K562 (cell line): Measurements from ENCODE around the gene OR9A2. TPM values are rescaled to one million over a fixed set of nuclear protein-coding genes. Genes with fewer than 3 reads are reported as not detected.

Experiments
- ATAC-seq: fragments of 200-7000 bp; cut with Tn5 transposase; 3 replicates; pipeline ENCODE4 v1.9.1; 2020; ENCODE audit warnings: moderate library complexity
- BruUV-seq: library from RNA; stranded (reverse); fragments of 400-500 nt; replicated peaks from 2 replicates; lab custom pipeline; 2021; lab: Mats Ljungman, UMichigan
- CTCF ChIA-PET: fragments of 300-600 bp; formaldehyde crosslinking; extraction: SDS; loops from one replicate; lab custom pipeline; 2021; ENCODE audit warnings: low intra/inter-chr PET ratio; lab: Yijun Ruan, JAX
- POLR2A ChIA-PET: fragments of 300-600, 350-650 bp; sonication (Branson Sonifier 250); formaldehyde crosslinking; extraction: SDS; loops from one replicate; lab custom pipeline; 2021; ENCODE audit warnings: antibody characterized with exemption, inconsistent platforms; lab: Yijun Ruan, JAX
- DNase-seq, 4 experiments: peaks; one replicate each; pipeline versions ENCODE4 v3.0.0 to v3.0.0-alpha.2; 2011 to 2018; ENCODE audit warnings: low spot score in 3 of 4, mixed read lengths in 3 of 4; ENCODE audit errors: extremely low read depth in 1 of 4
- FAIRE-seq: peaks from 2 replicates; lab custom pipeline; 2011; peaks lifted over from hg19 to GRCh38; lab: Jason Lieb, UNC
- H2AFZ ChIP-seq: 2 replicates; pipeline ENCODE4 v1.6.0; 2011; ENCODE audit warnings: low read depth, low read length, control low read depth, inconsistent platforms
- H3K27ac ChIP-seq: fragments of 200-600 bp; 3 replicates; pipeline ENCODE4 v1.8.0; 2011; ENCODE audit warnings: low read depth, mild to moderate bottlenecking, control low read depth, inconsistent platforms, low read length, moderate library complexity, mixed read lengths; ENCODE audit errors: extremely low read depth
- H3K27me3 ChIP-seq, 2 experiments: fragments of 300-600 bp in 1 of 2; 2 replicates in 1 of 2; 3 replicates in 1 of 2; pipeline versions ENCODE4 v1.6.0 to v1.8.0; 2011; ENCODE audit warnings: inconsistent platforms in 2 of 2, low read length in 2 of 2, mild to moderate bottlenecking in 1 of 2, mixed read lengths in 1 of 2, moderate library complexity in 1 of 2; ENCODE audit not compliant: control insufficient read depth in 2 of 2, insufficient read depth in 2 of 2
- H3K36me3 ChIP-seq: fragments of 300-600 bp; 3 replicates; pipeline ENCODE4 v1.8.0; 2011; ENCODE audit warnings: mild to moderate bottlenecking, low read length, inconsistent platforms; ENCODE audit not compliant: control insufficient read depth, insufficient read depth
- H3K4me1 ChIP-seq, 2 experiments: fragments of 200-600 bp in 1 of 2; replicated peaks in 1 of 2; 2 replicates in 1 of 2; 3 replicates in 1 of 2; pipeline versions ENCODE4 v1.5.1 to v1.8.0; 2011; ENCODE audit warnings: inconsistent platforms in 2 of 2, low read length in 2 of 2, mild to moderate bottlenecking in 1 of 2, mixed read lengths in 1 of 2, moderate library complexity in 1 of 2; ENCODE audit not compliant: control insufficient read depth in 2 of 2, insufficient read depth in 2 of 2
- H3K4me2 ChIP-seq: 2 replicates; pipeline ENCODE4 v1.6.1; 2011; ENCODE audit warnings: low read length, control low read depth, inconsistent platforms, mixed read lengths; ENCODE audit not compliant: insufficient read depth
- H3K4me3 ChIP-seq: fragments of 200-600 bp; sonication (generic), shearing (Covaris generic); 2 replicates; pipeline ENCODE4 v1.5.1; 2016; ENCODE audit warnings: control low read depth, inconsistent platforms
- H3K79me2 ChIP-seq: fragments of 200-600 bp; 3 replicates; pipeline ENCODE4 v1.8.0; 2011; ENCODE audit warnings: low read length, inconsistent platforms; ENCODE audit not compliant: control insufficient read depth, insufficient read depth
- H3K9ac ChIP-seq, 2 experiments: 2 replicates each; pipeline versions ENCODE4 v1.6.0 to v1.6.1; 2011; ENCODE audit warnings: low read depth in 2 of 2, low read length in 2 of 2, control low read depth in 1 of 2, inconsistent platforms in 1 of 2, mild to moderate bottlenecking in 1 of 2, mixed read lengths in 1 of 2; ENCODE audit not compliant: insufficient read depth in 1 of 2
- H3K9me1 ChIP-seq: one replicate; pipeline ENCODE4 v1.6.0; 2011; ENCODE audit warnings: inconsistent platforms, mild to moderate bottlenecking, low read length, moderate library complexity; ENCODE audit not compliant: control insufficient read depth, insufficient read depth
- H3K9me3 ChIP-seq: replicated peaks from 2 replicates; pipeline ENCODE4 v1.5.1; 2011; ENCODE audit warnings: low read depth, low read length, inconsistent platforms; ENCODE audit not compliant: control insufficient read depth, insufficient read depth
- H4K20me1 ChIP-seq: replicated peaks from 2 replicates; pipeline ENCODE4 v1.6.1; 2011; ENCODE audit warnings: low read length, inconsistent platforms, mixed read lengths; ENCODE audit not compliant: control insufficient read depth, insufficient read depth
- CBFA2T3 ChIP-seq: fragments of 450-650 bp; IDR thresholded peaks from 2 replicates; pipeline ENCODE4 v1.6.1; 2017
- ELF2 ChIP-seq: fragments of 250-450 bp; sonication (Bioruptor Pico); IDR thresholded peaks from 2 replicates; pipeline ENCODE4 v1.5.0; 2021; ENCODE audit warnings: mild to moderate bottlenecking
- FOXA3 ChIP-seq, 2 experiments: fragments of 450-650 bp in 1 of 2; sonication (generic) in 1 of 2; formaldehyde crosslinking; IDR thresholded peaks in 1 of 2; conservative IDR thresholded peaks in 1 of 2; 2 replicates each; pipeline versions ENCODE4 v1.4.0 to v1.8.0; 2020 to 2022; ENCODE audit warnings: mild to moderate bottlenecking in 2 of 2, missing genetic modification reagents in 1 of 2
- FOXK2 ChIP-seq, 2 experiments: fragments of 450-650 bp; IDR thresholded peaks in 1 of 2; conservative IDR thresholded peaks in 1 of 2; 2 replicates each; pipeline ENCODE4 v1.6.1; 2016; ENCODE audit warnings: low read depth in 2 of 2, mild to moderate bottlenecking in 1 of 2
- GABPB2 ChIP-seq: fragments of 250-450 bp; sonication (Bioruptor Pico); conservative IDR thresholded peaks from 2 replicates; pipeline ENCODE4 v1.5.1; 2021; ENCODE audit warnings: mild to moderate bottlenecking
- NR2C2 ChIP-seq, 2 experiments: fragments of 200-800 bp in 1 of 2; sonication (Bioruptor generic) in 1 of 2; sonication (generic) in 1 of 2; formaldehyde crosslinking in 1 of 2; IDR thresholded peaks; 2 replicates each; pipeline versions ENCODE4 v1.6.1 to v1.8.0; 2016 to 2022; ENCODE audit warnings: mild to moderate bottlenecking in 1 of 2, missing compliant biosample characterization in 1 of 2, missing genetic modification characterization in 1 of 2, missing genetic modification reagents in 1 of 2
- TEAD2 ChIP-seq: fragments of 450-650 bp; IDR thresholded peaks from 2 replicates; pipeline ENCODE4 v1.6.1; 2016; ENCODE audit warnings: missing genetic modification characterization, control low read depth, missing compliant biosample characterization
- ZNF347 ChIP-seq: fragments of 450-650 bp; formaldehyde crosslinking; IDR thresholded peaks from 2 replicates; pipeline ENCODE4 v1.4.0; 2020; ENCODE audit warnings: low read depth, mild to moderate bottlenecking, moderate library complexity
- WGBS: fragments of 100-300 bp; shearing (Covaris generic); methylation state at CpG from one replicate; pipeline ENCODE4 v1.1.6; 2016; ENCODE audit warnings: low coverage, mixed read lengths; ENCODE audit not compliant: insufficient coverage; ENCODE audit errors: missing lambda C conversion rate; 5-methylcytosine and 5-hydroxymethylcytosine counted together
- in situ Hi-C: fragments of 300-500 bp; cut with MboI; formaldehyde crosslinking; loops from 4 replicates; pipeline ENCODE4 v1.15.0; 2018; ENCODE audit warnings: inconsistent platforms, mixed read lengths
- intact Hi-C: fragments of 100-400 bp; cut with micrococcal nuclease; formaldehyde crosslinking; loops from 2 replicates; pipeline ENCODE4 v1.14.2; 2022
- polyA plus RNA-seq, 8 experiments: library from polyadenylated mRNA; depleted of rRNA in 4 of 8; stranded (reverse) in 5 of 8; unstranded in 3 of 8; fragments of >200 nt; fragmentation: Nextera tagmentation in 2 of 8; fragmentation: Illumina TruSeq in 1 of 8; extraction: Ambion mirVana in 2 of 8; extraction: Trizol in 1 of 8; gene quantifications; 2 replicates each; pipeline versions ENCODE4 v1.2.1 to v1.2.3, GENCODE V29; 2011 to 2014; ENCODE audit warnings: inconsistent platforms in 1 of 8, missing spikeins in 1 of 8
- total RNA-seq, 7 experiments: library from RNA; depleted of rRNA in 6 of 7; stranded (reverse); fragments of >200 nt in 6 of 7; fragmentation: Illumina TruSeq in 2 of 7; extraction: Trizol in 2 of 7; gene quantifications; 2 replicates each; pipeline versions ENCODE4 v1.2.1 to v1.2.3, GENCODE V29; 2011 to 2021; ENCODE audit warnings: low replicate concordance in 1 of 7
- TF ChIP-seq, protein P1 (sequence below), 2 experiments: IDR thresholded peaks in 1 of 2; conservative IDR thresholded peaks in 1 of 2; 2 replicates each; pipeline ENCODE4 v1.6.1; 2016; ENCODE audit warnings: low read depth in 2 of 2, mild to moderate bottlenecking in 1 of 2, missing compliant biosample characterization in 1 of 2, missing genetic modification characterization in 1 of 2, moderate library complexity in 1 of 2
- TF ChIP-seq, protein P2 (sequence below): sonication (generic); formaldehyde crosslinking; IDR thresholded peaks from 2 replicates; pipeline ENCODE4 v1.8.1; 2022; ENCODE audit warnings: missing genetic modification reagents

Gene OR9A2
- total and polyA plus RNA-seq, 9 of the 15 experiments (the other 6 are each of a cell fraction or from before 2014, with no cell fraction given): not detected

DNA sequence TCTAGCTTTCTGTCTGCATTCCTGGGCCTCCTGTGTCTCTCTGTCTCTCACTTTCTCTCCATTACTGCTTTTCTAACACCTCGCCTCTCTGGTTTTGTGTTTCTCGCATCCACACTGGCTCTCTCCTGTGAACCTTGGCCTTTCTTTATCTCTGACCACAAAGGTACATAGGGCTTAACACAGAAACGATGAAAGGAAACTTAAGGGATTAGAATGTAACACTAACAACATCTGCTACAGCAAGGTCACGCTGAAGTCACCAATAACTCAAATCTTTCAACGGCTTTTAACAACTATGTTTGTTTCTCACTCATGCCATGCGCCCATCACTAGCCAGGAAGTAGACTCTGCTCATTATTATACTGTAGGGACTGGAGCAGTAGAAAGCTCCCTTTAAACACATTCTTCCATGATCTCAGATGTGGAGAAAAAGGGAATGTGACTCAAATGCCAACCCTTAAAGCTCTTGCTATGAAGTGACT, 15.9 kb upstream of the OR9A2 start:
- H3K9ac ChIP-seq: no peak overlapping the region
- no TSS peak for BruUV-seq
- WGBS: 0% methylated on average over 6 of the region's 6 CpGs
- FAIRE-seq (no peak), DNase-seq (no peak), ATAC-seq (no peak)
- CTCF ChIA-PET: no interaction called here
- no peaks in the 10 kb centered on the region for H3K9me1 ChIP-seq
- H3K27ac ChIP-seq: no peak overlapping the region
- no peaks in the 10 kb centered on the region for H3K79me2 ChIP-seq
- no peak overlapping the region for H3K4me2 ChIP-seq
- H3K4me3 ChIP-seq: no peak overlapping the region
- intact Hi-C loops: no loop called here
- POLR2A ChIA-PET: no interaction called here
- peaks cover 6 to 8% of the 10 kb centered on the region in 2 experiments; a peak in 4 of 5 replicates for H3K27me3 ChIP-seq
- H3K36me3 ChIP-seq: no peaks in the 10 kb centered on the region
- H2AFZ ChIP-seq: no peak overlapping the region
- no peaks in the 10 kb centered on the region for H3K9me3 ChIP-seq
- H4K20me1 ChIP-seq: no peaks in the 10 kb centered on the region
- no peaks in the 10 kb centered on the region for H3K4me1 ChIP-seq
- TF ChIP-seq, protein P1, sequence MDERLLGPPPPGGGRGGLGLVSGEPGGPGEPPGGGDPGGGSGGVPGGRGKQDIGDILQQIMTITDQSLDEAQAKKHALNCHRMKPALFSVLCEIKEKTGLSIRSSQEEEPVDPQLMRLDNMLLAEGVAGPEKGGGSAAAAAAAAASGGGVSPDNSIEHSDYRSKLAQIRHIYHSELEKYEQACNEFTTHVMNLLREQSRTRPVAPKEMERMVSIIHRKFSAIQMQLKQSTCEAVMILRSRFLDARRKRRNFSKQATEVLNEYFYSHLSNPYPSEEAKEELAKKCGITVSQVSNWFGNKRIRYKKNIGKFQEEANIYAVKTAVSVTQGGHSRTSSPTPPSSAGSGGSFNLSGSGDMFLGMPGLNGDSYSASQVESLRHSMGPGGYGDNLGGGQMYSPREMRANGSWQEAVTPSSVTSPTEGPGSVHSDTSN (CRISPR knock-in tag; IDR thresholded peaks at IDR 0.05; ENCODE audit: low read depth): no peak
- TF ChIP-seq, protein P1 (tag; conservative IDR thresholded peaks at IDR 0.05; ENCODE audit: low read depth): 0 out of 2 replicates have a peak, but pooled peaks have one; percentile 13
- TF ChIP-seq TEAD2: no peak
- TF ChIP-seq ELF2: no peak
- TF ChIP-seq FOXK2 (conservative IDR thresholded peaks at IDR 0.05 in 1 of 2, IDR thresholded peaks at IDR 0.05 in 1 of 2; ENCODE audit: low read depth in 2 of 2): no peak
- TF ChIP-seq CBFA2T3: 0 out of 2 replicates have a peak, but pooled peaks have one; percentile 18
- TF ChIP-seq NR2C2 (CRISPR knock-in tag; IDR thresholded peaks at IDR 0.05): no peak
- TF ChIP-seq NR2C2 (tag; IDR thresholded peaks at IDR 0.05): peak; percentile 42; the same call in 1 of the 2 replicates
- TF ChIP-seq GABPB2 (CRISPR knock-in tag): no peak
- no peak for TF ChIP-seq FOXA3 (CRISPR knock-in tag; conservative IDR thresholded peaks at IDR 0.05 in 1 of 2, IDR thresholded peaks at IDR 0.05 in 1 of 2)
- TF ChIP-seq, protein P2, sequence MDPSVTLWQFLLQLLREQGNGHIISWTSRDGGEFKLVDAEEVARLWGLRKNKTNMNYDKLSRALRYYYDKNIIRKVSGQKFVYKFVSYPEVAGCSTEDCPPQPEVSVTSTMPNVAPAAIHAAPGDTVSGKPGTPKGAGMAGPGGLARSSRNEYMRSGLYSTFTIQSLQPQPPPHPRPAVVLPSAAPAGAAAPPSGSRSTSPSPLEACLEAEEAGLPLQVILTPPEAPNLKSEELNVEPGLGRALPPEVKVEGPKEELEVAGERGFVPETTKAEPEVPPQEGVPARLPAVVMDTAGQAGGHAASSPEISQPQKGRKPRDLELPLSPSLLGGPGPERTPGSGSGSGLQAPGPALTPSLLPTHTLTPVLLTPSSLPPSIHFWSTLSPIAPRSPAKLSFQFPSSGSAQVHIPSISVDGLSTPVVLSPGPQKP (CRISPR knock-in tag): no peak
- no peak for TF ChIP-seq ZNF347 (CRISPR knock-in tag)
- TF ChIP-seq, all 486 proteins: peak for 3
- in situ Hi-C loops: no loop called here
